Liver (tissue), 9 donors: ENCODE measurements around the gene C20orf173. TPM values are rescaled to one million over a fixed set of nuclear protein-coding genes. Genes with fewer than 3 reads are reported as not detected.

Experiments
- DNase-seq: peaks from one replicate; pipeline ENCODE4 v3.0.0-alpha.2; 2017; ENCODE audit warnings: low spot score
- H3K27ac ChIP-seq, 2 donors: one replicate each; pipeline ENCODE4 v1.7.0; 2013; ENCODE audit warnings: inconsistent platforms in 2 of 2, low read length in 2 of 2, control low read depth in 1 of 2, low read depth in 1 of 2, mild to moderate bottlenecking in 1 of 2
- H3K27me3 ChIP-seq, 4 donors: one replicate each; pipeline versions ENCODE4 v1.6.1 to v1.7.0; 2013; ENCODE audit warnings: low read length in 3 of 4, inconsistent platforms in 1 of 4, mild to moderate bottlenecking in 1 of 4, moderate library complexity in 1 of 4; ENCODE audit not compliant: control insufficient read depth in 4 of 4, insufficient read depth in 4 of 4
- H3K36me3 ChIP-seq, 4 donors: one replicate each; pipeline versions ENCODE4 v1.6.1 to v1.7.0; 2013; ENCODE audit warnings: low read length in 3 of 4, mild to moderate bottlenecking in 3 of 4, low read depth in 1 of 4, moderate library complexity in 1 of 4; ENCODE audit not compliant: control insufficient read depth in 4 of 4, insufficient read depth in 3 of 4
- H3K4me1 ChIP-seq, 4 donors: one replicate each; pipeline versions ENCODE4 v1.6.1 to v1.7.0; 2013; ENCODE audit warnings: low read length in 3 of 4, mild to moderate bottlenecking in 3 of 4, moderate library complexity in 1 of 4; ENCODE audit not compliant: control insufficient read depth in 4 of 4, insufficient read depth in 4 of 4
- H3K4me3 ChIP-seq, 3 donors: one replicate each; pipeline versions ENCODE4 v1.6.1 to v1.7.0; 2013; ENCODE audit warnings: low read length in 3 of 3, control low read depth in 1 of 3, low read depth in 1 of 3, mild to moderate bottlenecking in 1 of 3
- H3K9ac ChIP-seq, 2 donors: one replicate each; pipeline ENCODE4 v1.7.0; 2013; ENCODE audit warnings: low read length in 2 of 2, mild to moderate bottlenecking in 2 of 2, moderate library complexity in 2 of 2, control low read depth in 1 of 2, low read depth in 1 of 2
- H3K9me3 ChIP-seq, 4 donors: one replicate each; pipeline versions ENCODE4 v1.6.1 to v1.7.0; 2013; ENCODE audit warnings: low read length in 3 of 4; ENCODE audit not compliant: control insufficient read depth in 4 of 4
- ATF3 ChIP-seq: IDR thresholded peaks from 2 replicates; pipeline ENCODE4 v1.6.1; 2016; ENCODE audit warnings: antibody characterized with exemption
- EGR1 ChIP-seq, 2 donors: IDR thresholded peaks; 2 replicates each; pipeline ENCODE4 v1.6.1; 2016 to 2018; ENCODE audit warnings: antibody characterized with exemption in 2 of 2, low read depth in 2 of 2
- FOXA1 ChIP-seq: IDR thresholded peaks from 2 replicates; pipeline ENCODE4 v1.6.1; 2016; ENCODE audit warnings: antibody characterized with exemption
- FOXA2 ChIP-seq: IDR thresholded peaks from 2 replicates; pipeline ENCODE4 v1.6.1; 2016; ENCODE audit warnings: antibody characterized with exemption
- GABPA ChIP-seq, 2 donors: IDR thresholded peaks in 1 of 2; conservative IDR thresholded peaks in 1 of 2; 2 replicates each; pipeline ENCODE4 v1.6.1; 2016; ENCODE audit warnings: antibody characterized with exemption in 2 of 2, mild to moderate bottlenecking in 1 of 2, moderate library complexity in 1 of 2
- HNF4A ChIP-seq, 2 donors: conservative IDR thresholded peaks; 2 replicates each; pipeline ENCODE4 v1.6.1; 2016; ENCODE audit warnings: antibody characterized with exemption in 2 of 2, mild to moderate bottlenecking in 2 of 2
- HNF4G ChIP-seq: IDR thresholded peaks from 2 replicates; pipeline ENCODE4 v1.6.1; 2016; ENCODE audit warnings: antibody characterized with exemption
- JUND ChIP-seq, 2 donors: IDR thresholded peaks; 2 replicates each; pipeline ENCODE4 v1.6.1; 2016; ENCODE audit warnings: antibody characterized with exemption in 2 of 2
- NR2F2 ChIP-seq: IDR thresholded peaks from 2 replicates; pipeline ENCODE4 v1.6.1; 2016; ENCODE audit warnings: antibody characterized with exemption
- RAD21 ChIP-seq, 2 donors: IDR thresholded peaks; 2 replicates each; pipeline ENCODE4 v1.6.1; 2016; ENCODE audit warnings: antibody characterized with exemption in 2 of 2, mild to moderate bottlenecking in 2 of 2
- REST ChIP-seq: IDR thresholded peaks from 2 replicates; pipeline ENCODE4 v1.6.1; 2016; ENCODE audit warnings: antibody characterized with exemption, mild to moderate bottlenecking
- SP1 ChIP-seq: IDR thresholded peaks from 2 replicates; pipeline ENCODE4 v1.6.1; 2018; ENCODE audit warnings: antibody characterized with exemption, mild to moderate bottlenecking
- YY1 ChIP-seq: IDR thresholded peaks from 2 replicates; pipeline ENCODE4 v1.6.1; 2016; ENCODE audit warnings: antibody characterized with exemption, mild to moderate bottlenecking
- WGBS: extraction: QIAGEN DNeasy Blood & Tissue Kit; methylation state at CpG from one replicate; pipeline ENCODE4 v1.1.7; 2013; 5-methylcytosine and 5-hydroxymethylcytosine counted together
- polyA plus RNA-seq, 2 donors: library from polyadenylated mRNA; stranded (reverse) in 1 of 2; unstranded in 1 of 2; fragments of 200-250 nt in 1 of 2; fragments of >200 nt in 1 of 2; fragmentation: Nextera tagmentation in 1 of 2; extraction: Ambion mirVana in 1 of 2; gene quantifications; one replicate each; pipeline versions ENCODE4 v1.2.1 to v1.2.3, GENCODE V29; 2013 to 2015
- total RNA-seq, 2 donors: library from RNA; depleted of rRNA; stranded (reverse); fragments of >200 nt; gene quantifications; one replicate each; pipeline ENCODE4 v1.2.3, GENCODE V29; 2014
- donor health status: healthy.
- donor health status: healthy.
- donor health status: healthy.
- donor health status: healthy.
- donor health status: healthy.

Gene C20orf173
- total and polyA plus RNA-seq, 4 donors, result not detected

GRCh38 chr20:35515949-35516645 lies 13.4 kb downstream of the C20orf173 start:
- TF ChIP-seq YY1, result no peak
- TF ChIP-seq FOXA1, result no peak
- no peak for TF ChIP-seq JUND (IDR thresholded peaks at IDR 0.05)
- TF ChIP-seq EGR1 (IDR thresholded peaks at IDR 0.05; ENCODE audit: low read depth in 2 of 2), result no peak
- TF ChIP-seq GABPA (IDR thresholded peaks at IDR 0.05 in 1 of 2, conservative IDR thresholded peaks at IDR 0.05 in 1 of 2), result no peak
- TF ChIP-seq SP1, result no peak
- no peak for TF ChIP-seq REST
- TF ChIP-seq HNF4A (conservative IDR thresholded peaks at IDR 0.05), result no peak
- TF ChIP-seq ATF3, result no peak
- no peaks in the 10 kb centered on the region for H3K9me3 ChIP-seq
- H3K27me3 ChIP-seq, result no peaks in the 10 kb centered on the region
- H3K4me1 ChIP-seq, result no peaks in the 10 kb centered on the region
- no peak overlapping the region for H3K4me3 ChIP-seq
- 91% methylated on average over 3 of the region's 3 CpGs for WGBS
- H3K27ac ChIP-seq, result no peak overlapping the region
- no peak for DNase-seq
- peaks cover 0 to 13% (median 7%) of the 10 kb centered on the region in 4 donors for H3K36me3 ChIP-seq
- no peak overlapping the region for H3K9ac ChIP-seq

DNA sequence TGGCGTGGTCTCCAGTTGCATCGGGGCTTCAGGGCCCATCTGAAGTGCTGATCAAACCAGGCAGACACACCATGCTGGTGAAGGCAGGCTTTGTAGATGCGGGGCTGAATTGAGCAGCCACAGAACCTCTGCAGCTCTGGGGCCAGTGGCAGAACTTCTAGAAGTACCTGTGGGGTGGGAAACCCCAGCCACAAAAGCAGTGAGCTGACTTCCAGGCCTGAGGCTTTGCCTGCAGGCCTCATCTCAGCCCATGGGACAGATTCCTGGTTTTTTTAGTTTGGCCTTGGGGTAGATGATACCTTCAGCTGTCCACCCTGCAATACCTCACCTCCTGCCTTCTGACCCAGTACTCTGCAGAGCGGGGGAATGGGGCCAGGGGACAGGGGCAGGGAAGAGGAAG lies 14.1 kb downstream of the C20orf173 start:
- 96% methylated on average over 4 of the region's 4 CpGs for WGBS
- Histone ChIP-seq H3K27me3 (no peaks in the 10 kb centered on the region), H3K4me3 (no peak overlapping the region), H3K9ac (no peak overlapping the region), H3K9me3 (no peaks in the 10 kb centered on the region), H3K27ac (no peak overlapping the region), H3K4me1 (no peaks in the 10 kb centered on the region), H3K36me3 (peaks cover 0 to 20% (median 9%) of the 10 kb centered on the region in 4 donors)
- no peak for TF ChIP-seq HNF4A (conservative IDR thresholded peaks at IDR 0.05)
- no peak for TF ChIP-seq SP1
- no peak for TF ChIP-seq YY1
- no peak for DNase-seq

GRCh38 chr20:35514371-35514932 lies 15.0 kb downstream of the C20orf173 start:
- peak; percentile 70 for DNase-seq
- Histone ChIP-seq H3K4me3 (no peak overlapping the region), H3K4me1 (no peaks in the 10 kb centered on the region), H3K36me3 (peaks cover 0 to 29% (median 12%) of the 10 kb centered on the region in 4 donors), H3K27ac (no peak overlapping the region), H3K27me3 (no peaks in the 10 kb centered on the region), H3K9ac (no peak overlapping the region), H3K9me3 (no peaks in the 10 kb centered on the region)
- TF ChIP-seq GABPA (IDR thresholded peaks at IDR 0.05 in 1 of 2, conservative IDR thresholded peaks at IDR 0.05 in 1 of 2), result no peak
- no peak for TF ChIP-seq HNF4G
- TF ChIP-seq SP1, result no peak
- TF ChIP-seq EGR1 (IDR thresholded peaks at IDR 0.05; ENCODE audit: low read depth in 2 of 2), result no peak
- TF ChIP-seq YY1, result no peak
- TF ChIP-seq HNF4A (conservative IDR thresholded peaks at IDR 0.05), result no peak
- TF ChIP-seq RAD21 (IDR thresholded peaks at IDR 0.05), result no peak
- no peak for TF ChIP-seq NR2F2
- no peak for TF ChIP-seq FOXA1
- no peak for TF ChIP-seq JUND (IDR thresholded peaks at IDR 0.05)
- TF ChIP-seq FOXA2, result no peak
- WGBS, result 92% methylated on average over 11 of the region's 11 CpGs
